ENCODE measurements around the gene TXNL1.

The TXNL1 gene

DNA sequence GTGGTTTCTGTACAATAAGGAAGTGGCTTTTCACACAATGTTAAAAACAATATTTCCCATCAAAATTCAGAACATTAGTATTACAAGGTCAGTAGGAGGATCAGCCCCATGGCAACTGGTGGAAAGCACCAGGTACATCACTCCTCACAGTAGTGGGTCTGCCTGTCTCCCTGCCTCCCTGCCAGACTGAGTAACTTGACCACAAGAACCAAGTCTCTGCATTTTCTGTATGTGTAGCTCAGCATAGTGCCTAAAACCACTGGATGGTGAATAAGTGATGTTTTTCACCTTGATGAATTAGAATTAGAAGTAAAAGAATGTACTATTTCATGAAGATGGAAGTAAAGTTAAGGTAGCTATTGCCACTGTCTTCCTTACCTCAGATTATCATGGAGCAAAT is 8.7 kb upstream of the TXNL1 start:
- no peak for DNase-seq (ENCODE audit: low read depth)

DNA sequence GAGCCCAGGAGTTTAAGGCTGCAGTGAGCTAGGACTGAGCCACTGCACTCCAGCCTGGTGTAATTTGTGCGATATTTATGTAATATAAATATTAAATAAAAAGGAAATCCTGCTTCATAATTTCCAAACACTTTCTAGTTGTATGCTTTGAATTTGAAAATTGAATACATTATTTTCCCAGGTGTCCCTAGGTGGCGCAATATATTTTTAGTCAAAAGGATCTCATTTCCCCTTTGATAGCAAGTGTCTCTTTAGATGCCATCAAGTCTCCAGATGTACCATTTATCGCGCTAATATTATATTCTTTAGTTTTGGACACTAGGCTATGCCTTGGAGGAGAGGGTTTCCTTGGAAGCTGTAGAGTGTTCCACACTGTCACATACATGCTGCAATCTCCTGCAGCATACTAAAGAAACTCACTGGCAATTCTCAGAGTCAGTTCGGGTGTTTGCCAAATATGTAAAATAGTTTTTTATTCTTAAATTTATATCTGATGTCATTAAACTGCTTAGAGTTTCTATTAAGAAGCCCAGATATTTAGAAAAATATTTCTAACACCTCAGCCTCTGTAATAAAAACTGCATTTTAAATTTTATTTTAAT is 7.1 kb upstream of the TXNL1 start:
- DNase-seq (ENCODE audit: low read depth) = no peak
- no peak overlapping the region for H3K4me3 ChIP-seq (ENCODE audit: control insufficient read depth, low read depth, low read length)
- peak; percentile 51 for TF ChIP-seq CTCF (conservative IDR thresholded peaks at IDR 0.05; ENCODE audit: control insufficient read depth, insufficient read depth, low read depth, low read length)

More for the DNA sequence above, 8.7 kb upstream of the TXNL1 start:
- no peak overlapping the region for H3K4me3 ChIP-seq (ENCODE audit: control insufficient read depth, low read depth, low read length)
- TF ChIP-seq CTCF (conservative IDR thresholded peaks at IDR 0.05; ENCODE audit: control insufficient read depth, insufficient read depth, low read depth, low read length) = no peak

DNA sequence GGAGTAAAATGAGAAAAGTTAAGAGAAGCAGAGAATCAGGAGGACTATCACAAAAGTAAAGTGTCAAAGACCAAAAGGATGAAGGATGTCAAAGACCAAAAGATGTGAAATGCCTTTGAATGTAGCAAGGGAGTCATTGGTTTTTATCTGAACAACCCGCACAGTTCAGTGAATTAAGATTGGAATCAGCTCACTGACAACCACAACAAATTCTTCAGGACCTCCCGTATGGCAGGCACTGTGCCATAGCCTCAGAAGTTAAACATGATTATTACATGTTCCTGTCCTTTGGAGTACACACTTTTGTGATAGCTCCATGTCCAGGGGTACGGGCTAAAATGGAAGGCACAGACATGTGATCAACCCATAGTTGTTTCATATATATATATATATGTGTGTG is 5.0 kb upstream of the TXNL1 start:
- TF ChIP-seq CTCF (conservative IDR thresholded peaks at IDR 0.05; ENCODE audit: control insufficient read depth, insufficient read depth, low read depth, low read length) = no peak
- no peak for DNase-seq (ENCODE audit: low read depth)

DNA sequence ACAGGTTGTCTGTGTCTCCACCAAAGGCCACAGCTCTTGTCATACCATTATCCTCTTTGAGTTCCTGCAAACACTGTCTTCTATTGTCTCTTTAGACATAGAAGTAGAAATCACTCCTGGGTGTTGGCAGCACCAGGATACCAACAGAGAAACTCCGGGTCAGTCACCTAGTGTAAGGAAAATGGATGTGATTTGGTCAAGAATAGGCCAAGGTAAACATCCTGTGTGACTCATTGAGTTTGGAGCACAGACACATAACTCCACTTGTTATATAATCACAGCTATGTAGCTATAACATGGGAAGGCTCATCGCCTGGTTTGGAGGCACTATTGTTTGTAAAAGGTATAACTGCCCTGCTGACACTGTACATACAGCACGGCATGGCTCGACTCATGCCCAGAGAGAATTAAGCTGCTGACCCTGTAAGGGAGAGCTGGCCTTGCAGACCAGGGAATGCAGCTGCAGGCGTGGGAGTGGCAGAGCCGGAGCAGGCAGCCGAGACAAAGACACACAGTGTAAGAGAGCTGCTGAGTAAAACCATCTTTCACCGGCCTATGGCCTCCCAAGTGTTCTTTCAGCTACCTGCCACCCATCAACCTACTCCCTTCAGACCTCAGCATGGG is 3.4 kb upstream of the TXNL1 start:
- DNase-seq (ENCODE audit: low read depth) = peak; percentile 63
- TF ChIP-seq CTCF (conservative IDR thresholded peaks at IDR 0.05; ENCODE audit: control insufficient read depth, insufficient read depth, low read depth, low read length) = no peak
- no peak overlapping the region for H3K4me3 ChIP-seq (ENCODE audit: control insufficient read depth, low read depth, low read length)

More for the DNA sequence above, 5.0 kb upstream of the TXNL1 start:
- H3K4me3 ChIP-seq (ENCODE audit: control insufficient read depth, low read depth, low read length) = no peak overlapping the region

DNA sequence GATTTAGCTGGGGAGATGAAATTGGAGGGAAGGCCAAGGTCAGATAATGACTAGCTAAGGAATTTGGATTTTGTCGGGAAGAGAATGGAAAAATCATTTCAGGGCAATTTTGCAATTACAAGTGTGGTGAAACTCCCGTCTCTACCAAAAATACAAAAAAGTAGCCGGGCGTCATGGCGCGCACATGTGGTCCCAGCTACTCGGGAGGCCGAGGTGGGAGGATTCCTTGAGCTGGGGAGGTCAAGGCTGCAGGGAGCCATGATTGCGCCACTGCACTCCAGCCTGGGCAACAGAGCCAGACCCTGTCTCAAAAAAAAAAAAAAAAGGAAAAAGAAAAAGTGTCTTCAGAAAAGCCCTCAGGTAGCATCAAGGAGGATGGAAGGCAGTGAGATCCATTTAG is 1.2 kb upstream of the TXNL1 start:
- no peak overlapping the region for H3K4me3 ChIP-seq (ENCODE audit: control insufficient read depth, low read depth, low read length)
- DNase-seq (ENCODE audit: low read depth) = no peak
- TF ChIP-seq CTCF (conservative IDR thresholded peaks at IDR 0.05; ENCODE audit: control insufficient read depth, insufficient read depth, low read depth, low read length) = no peak

DNA sequence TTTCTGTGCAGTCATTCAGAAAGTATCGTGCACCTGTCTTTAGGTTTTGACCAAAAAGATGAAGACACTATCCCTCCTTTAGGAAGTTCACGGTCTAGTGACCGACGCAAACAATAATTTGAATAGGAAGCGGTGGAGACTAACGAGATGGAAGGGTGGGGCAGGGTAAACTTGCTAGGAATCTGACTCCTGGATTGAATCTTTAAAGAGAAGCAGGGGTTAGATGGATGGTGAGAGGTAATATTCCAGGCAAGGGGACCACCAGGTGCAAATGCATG is 651 bp upstream of the TXNL1 start:
- TF ChIP-seq CTCF (conservative IDR thresholded peaks at IDR 0.05; ENCODE audit: control insufficient read depth, insufficient read depth, low read depth, low read length) = no peak
- H3K4me3 ChIP-seq (ENCODE audit: control insufficient read depth, low read depth, low read length) = peak overlapping the region; percentile 98
- no peak for DNase-seq (ENCODE audit: low read depth)
